ENCODE measurements around the gene CDH4.

Gene CDH4

GRCh38 chr20:61505508-61505907, 253.4 kb downstream of the CDH4 start:
- no peak for DNase-seq

- DNase-seq: no peak
Observed at GRCh38 chr20:61507778-61508177, 255.7 kb downstream of the CDH4 start.

- DNase-seq: no peak
Observed at GRCh38 chr20:61508301-61509096, 256.4 kb downstream of the CDH4 start.

- DNase-seq: no peak
Observed at GRCh38 chr20:61510778-61511330, 258.8 kb downstream of the CDH4 start.

GRCh38 chr20:61512475-61512874, 260.4 kb downstream of the CDH4 start:
- DNase-seq: no peak

GRCh38 chr20:61513124-61514017, 261.3 kb downstream of the CDH4 start:
- DNase-seq: no peak

- DNase-seq: no peak
Observed at GRCh38 chr20:61514018-61514365, 261.9 kb downstream of the CDH4 start.

GRCh38 chr20:61514396-61514795, 262.3 kb downstream of the CDH4 start:
- DNase-seq: no peak

- DNase-seq: no peak
Observed at GRCh38 chr20:61514805-61515505, 262.9 kb downstream of the CDH4 start.

GRCh38 chr20:61515922-61516321, 263.9 kb downstream of the CDH4 start:
- DNase-seq: no peak

- no peak for DNase-seq
Observed at GRCh38 chr20:61516346-61517208, 264.5 kb downstream of the CDH4 start.

GRCh38 chr20:61517419-61517818, 265.4 kb downstream of the CDH4 start:
- DNase-seq: no peak

- no peak for DNase-seq
Observed at GRCh38 chr20:61518424-61518951, 266.4 kb downstream of the CDH4 start.

- no peak for DNase-seq
Observed at GRCh38 chr20:61519488-61519887, 267.4 kb downstream of the CDH4 start.

- no peak for DNase-seq
Observed at GRCh38 chr20:61520076-61520892, 268.2 kb downstream of the CDH4 start.

- no peak for DNase-seq
Observed at GRCh38 chr20:61520893-61521460, 268.9 kb downstream of the CDH4 start.

- no peak for DNase-seq
Observed at GRCh38 chr20:61521687-61522420, 269.8 kb downstream of the CDH4 start.

- no peak for DNase-seq
Observed at GRCh38 chr20:61522498-61523090, 270.5 kb downstream of the CDH4 start.

GRCh38 chr20:61523145-61523544, 271.1 kb downstream of the CDH4 start:
- no peak for DNase-seq

All from NCI-H2029 (cell line).